AG04450 (cell line): ENCODE measurements around the gene FGF23. TPM values are rescaled to one million over a fixed set of nuclear protein-coding genes. Genes with fewer than 3 reads are reported as not detected.

ENCODE experiments used
- CTCF ChIA-PET: fragments of 300-600, 350-600 bp; formaldehyde crosslinking; extraction: SDS; loops from one replicate; lab custom pipeline; 2022; ENCODE audit warnings: antibody characterized with exemption, inconsistent platforms; lab: Charles Lee
- POLR2A ChIA-PET: fragments of 350-600 bp; formaldehyde crosslinking; extraction: SDS; loops from one replicate; lab custom pipeline; 2021; ENCODE audit warnings: antibody characterized with exemption, inconsistent platforms; lab: Yijun Ruan, JAX
- DNase-seq: peaks from one replicate; pipeline ENCODE4 v3.0.0-alpha.2; 2011; ENCODE audit warnings: low read depth, low spot score
- H3K27ac ChIP-seq: one replicate; pipeline ENCODE4 v1.5.1; 2012; ENCODE audit warnings: low read depth, low read length, control low read depth
- H3K27me3 ChIP-seq: one replicate; pipeline ENCODE4 v1.6.0; 2012; ENCODE audit warnings: low read length; ENCODE audit not compliant: control insufficient read depth, insufficient read depth
- H3K4me3 ChIP-seq: 2 replicates; pipeline ENCODE4 v1.5.1; 2011; ENCODE audit warnings: mild to moderate bottlenecking, low read depth, low read length, control low read depth
- H3K9me3 ChIP-seq: 2 replicates; pipeline ENCODE4 v1.5.1; 2012; ENCODE audit warnings: low read length; ENCODE audit not compliant: control insufficient read depth, insufficient read depth
- polyA plus RNA-seq: library from polyadenylated mRNA; depleted of rRNA; stranded (reverse); fragments of >200 nt; gene quantifications from 2 replicates; pipeline ENCODE4 v1.2.3, GENCODE V29; 2011
- TF ChIP-seq, protein P1 (sequence below): IDR thresholded peaks from 2 replicates; pipeline ENCODE4 v1.5.1; 2011; ENCODE audit warnings: low read depth, low read length, control low read depth, inconsistent platforms

FGF23 gene
- polyA plus RNA-seq, 1 experiment, result not detected

DNA sequence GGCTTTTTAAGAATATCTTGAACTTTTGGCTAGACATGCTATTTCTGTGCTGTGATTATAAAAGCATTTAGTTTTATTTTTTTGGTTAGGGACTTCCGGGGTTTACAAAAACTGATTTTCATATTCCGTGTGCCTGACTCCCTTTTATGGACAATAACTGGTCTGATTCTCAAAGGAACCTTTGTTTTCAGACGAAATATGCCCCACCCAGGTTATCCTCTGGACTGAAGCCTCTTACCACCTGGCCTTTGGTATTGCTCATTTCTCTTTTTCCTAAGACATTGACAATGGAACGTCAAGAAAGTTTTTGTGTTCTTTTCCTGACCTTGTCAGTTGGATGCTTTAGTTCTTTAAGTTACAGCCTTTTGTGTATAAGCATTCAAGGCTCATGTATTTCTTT, 47.7 kb downstream of the FGF23 start:
- CTCF ChIA-PET, result no interaction called here
- no peaks in the 10 kb centered on the region for H3K27me3 ChIP-seq
- POLR2A ChIA-PET, result no interaction called here
- no peaks in the 10 kb centered on the region for H3K9me3 ChIP-seq
- no peak overlapping the region for H3K27ac ChIP-seq
- TF ChIP-seq, protein P1, sequence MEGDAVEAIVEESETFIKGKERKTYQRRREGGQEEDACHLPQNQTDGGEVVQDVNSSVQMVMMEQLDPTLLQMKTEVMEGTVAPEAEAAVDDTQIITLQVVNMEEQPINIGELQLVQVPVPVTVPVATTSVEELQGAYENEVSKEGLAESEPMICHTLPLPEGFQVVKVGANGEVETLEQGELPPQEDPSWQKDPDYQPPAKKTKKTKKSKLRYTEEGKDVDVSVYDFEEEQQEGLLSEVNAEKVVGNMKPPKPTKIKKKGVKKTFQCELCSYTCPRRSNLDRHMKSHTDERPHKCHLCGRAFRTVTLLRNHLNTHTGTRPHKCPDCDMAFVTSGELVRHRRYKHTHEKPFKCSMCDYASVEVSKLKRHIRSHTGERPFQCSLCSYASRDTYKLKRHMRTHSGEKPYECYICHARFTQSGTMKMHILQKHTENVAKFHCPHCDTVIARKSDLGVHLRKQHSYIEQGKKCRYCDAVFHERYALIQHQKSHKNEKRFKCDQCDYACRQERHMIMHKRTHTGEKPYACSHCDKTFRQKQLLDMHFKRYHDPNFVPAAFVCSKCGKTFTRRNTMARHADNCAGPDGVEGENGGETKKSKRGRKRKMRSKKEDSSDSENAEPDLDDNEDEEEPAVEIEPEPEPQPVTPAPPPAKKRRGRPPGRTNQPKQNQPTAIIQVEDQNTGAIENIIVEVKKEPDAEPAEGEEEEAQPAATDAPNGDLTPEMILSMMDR, result no peak
- no peak for DNase-seq
- no peak overlapping the region for H3K4me3 ChIP-seq

DNA sequence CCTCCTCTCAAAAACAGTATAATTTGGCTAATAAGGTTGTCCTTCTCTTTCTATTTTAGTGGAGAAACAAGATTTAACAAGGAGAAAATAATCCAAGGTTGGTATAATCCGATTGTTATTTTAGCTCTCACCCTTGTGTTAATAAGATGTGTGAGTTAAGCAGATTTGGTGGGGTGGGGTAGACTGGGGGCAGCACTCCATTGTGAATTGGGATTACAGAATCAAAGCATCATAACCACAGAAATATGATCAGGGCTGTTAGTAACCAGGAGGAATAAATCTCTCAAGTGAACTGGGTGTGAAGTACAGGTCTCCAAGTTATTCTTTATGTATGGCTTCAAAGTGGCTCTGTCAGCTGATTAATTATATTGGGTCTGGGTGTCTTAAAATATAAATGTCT, 48.3 kb downstream of the FGF23 start:
- Histone ChIP-seq H3K27me3 (no peaks in the 10 kb centered on the region), H3K9me3 (no peaks in the 10 kb centered on the region), H3K27ac (no peak overlapping the region), H3K4me3 (no peak overlapping the region)
- DNase-seq, result no peak
- ChIA-PET POLR2A (no interaction called here), CTCF (no interaction called here)
- TF ChIP-seq, protein P1, result no peak

DNA sequence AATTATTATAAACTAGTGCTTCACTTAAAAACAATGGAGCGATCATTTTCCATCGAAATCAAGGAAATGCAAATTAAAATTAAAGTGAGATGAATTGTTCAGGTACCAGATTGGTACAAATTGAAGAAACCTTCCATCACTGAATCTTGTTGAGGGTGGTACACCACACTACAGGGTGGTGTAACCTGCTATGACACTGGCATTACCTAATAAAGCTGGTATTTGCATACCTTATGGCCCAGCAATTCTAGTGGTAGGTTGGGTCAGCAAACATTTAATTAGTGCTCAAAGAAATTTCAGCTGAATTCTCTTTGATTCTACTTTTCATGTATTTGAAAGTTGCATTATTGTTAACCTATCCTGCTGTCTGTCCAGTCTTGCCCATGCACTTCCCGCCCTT, 49.3 kb downstream of the FGF23 start:
- TF ChIP-seq, protein P1, result no peak
- DNase-seq, result no peak
- Histone ChIP-seq H3K9me3 (no peaks in the 10 kb centered on the region), H3K27ac (no peak overlapping the region), H3K27me3 (no peaks in the 10 kb centered on the region), H3K4me3 (no peak overlapping the region)
- ChIA-PET CTCF (no interaction called here), POLR2A (no interaction called here)

DNA sequence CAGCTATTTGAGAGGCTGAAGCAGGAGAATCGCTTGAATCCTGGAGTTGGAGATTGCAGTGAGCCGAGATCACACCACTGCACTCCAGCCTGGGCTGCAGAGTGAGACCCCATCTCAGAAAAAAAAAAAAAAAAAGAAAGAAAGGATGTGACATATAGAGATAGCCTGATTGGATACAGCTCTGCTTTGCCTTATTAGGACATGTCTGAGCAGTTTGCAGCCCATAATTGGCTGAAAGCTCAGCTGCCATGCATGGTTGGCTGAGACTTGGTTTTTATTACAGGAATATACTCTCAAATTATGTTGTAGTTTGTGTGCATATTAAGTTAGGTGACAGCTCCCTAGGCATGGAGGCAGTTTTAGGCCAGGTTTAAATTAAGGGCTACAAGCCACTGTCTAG, 52.2 kb downstream of the FGF23 start:
- Histone ChIP-seq H3K27me3 (no peaks in the 10 kb centered on the region), H3K9me3 (peaks cover 3% of the 10 kb centered on the region; the same call in 1 of the 2 replicates), H3K27ac (no peak overlapping the region), H3K4me3 (no peak overlapping the region)
- TF ChIP-seq, protein P1, result no peak
- CTCF ChIA-PET, result interaction anchor here (0.7 to 1.2 kb wide), 3 partner anchors 20 to 446 kb away, joined by 3 to 5 read pairs (median 4); no protein-coding TSS in a partner anchor
- DNase-seq, result no peak
- POLR2A ChIA-PET, result no interaction called here

DNA sequence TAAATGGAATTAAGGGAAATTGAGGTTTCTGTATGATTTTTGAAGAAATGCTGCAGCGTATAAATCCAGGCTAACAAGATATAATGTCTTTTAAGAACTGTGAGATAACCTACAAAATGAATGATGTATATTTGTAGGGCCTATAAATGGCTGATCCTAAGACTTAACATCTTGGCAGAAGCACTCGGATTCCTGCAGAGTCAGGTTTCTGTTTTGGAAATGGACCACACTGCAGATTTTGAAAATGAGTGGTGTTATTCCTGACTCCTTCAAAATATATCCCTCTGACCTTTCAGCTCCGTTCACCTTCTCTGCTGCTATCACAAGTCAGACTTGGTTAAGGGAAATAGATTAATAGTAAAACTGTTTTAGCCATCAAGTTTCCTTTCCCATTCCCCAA, 53.5 kb downstream of the FGF23 start:
- Histone ChIP-seq H3K4me3 (no peak overlapping the region), H3K27ac (no peak overlapping the region), H3K27me3 (no peaks in the 10 kb centered on the region), H3K9me3 (peaks cover 3% of the 10 kb centered on the region; the same call in 1 of the 2 replicates)
- TF ChIP-seq, protein P1, result no peak
- CTCF ChIA-PET, result interaction anchor here (1.0 to 1.1 kb wide), 3 partner anchors 18 to 49 kb away, joined by 3 to 5 read pairs (median 5); no protein-coding TSS in a partner anchor
- POLR2A ChIA-PET, result no interaction called here
- DNase-seq, result no peak
